HCT116 (cell line): ENCODE results near the gene C4orf36. TPM values are rescaled to one million over a fixed set of nuclear protein-coding genes. Genes with fewer than 3 reads are reported as not detected.

Source experiments
- ATAC-seq: fragments of 200-7000 bp; cut with Tn5 transposase; 2 replicates; pipeline ENCODE4 v1.9.1; 2020; ENCODE audit warnings: mild to moderate bottlenecking, moderate library complexity
- BruUV-seq: library from RNA; stranded (reverse); fragments of 400-500 nt; replicated peaks from 2 replicates; lab custom pipeline; 2021; lab: Mats Ljungman, UMichigan
- CTCF ChIA-PET: fragments of 300-600 bp; sonication (Branson Sonifier 250); formaldehyde crosslinking; loops from one replicate; lab custom pipeline; 2021; ENCODE audit warnings: antibody characterized with exemption; lab: Charles Lee
- POLR2A ChIA-PET: fragments of 300-600, 350-600 bp; sonication (Branson Sonifier 250); formaldehyde crosslinking; loops from one replicate; lab custom pipeline; 2021; ENCODE audit warnings: antibody characterized with exemption; lab: Charles Lee
- RAD21 ChIA-PET, 2 experiments: fragments of 300-600 bp; sonication (Branson Sonifier 250); formaldehyde crosslinking; loops; one replicate each; lab custom pipeline; 2023; ENCODE audit warnings: low total read pairs in 2 of 2; ENCODE audit not compliant: uncharacterized antibody in 2 of 2, unreplicated experiment in 2 of 2, low non-redundant PET in 1 of 2; lab: Charles Lee
- DNase-seq: peaks from one replicate; pipeline ENCODE4 v3.0.0-alpha.2; 2010; ENCODE audit warnings: low read depth, low spot score
- H2AFZ ChIP-seq: fragments of 200-600 bp; shearing (Covaris generic), sonication (generic); 2 replicates; pipeline ENCODE4 v1.6.1; 2017; ENCODE audit warnings: low read depth, mixed run types, mixed read lengths, antibody characterized with exemption, low read length; ENCODE audit not compliant: poor library complexity, severe bottlenecking
- H3K27ac ChIP-seq: 2 replicates; pipeline ENCODE4 v1.5.1; 2012; ENCODE audit warnings: low read depth, low read length
- H3K27me3 ChIP-seq: fragments of 200-600 bp; sonication (generic); 2 replicates; pipeline ENCODE4 v1.6.1; 2016; ENCODE audit warnings: mixed run types, low read length, mixed read lengths; ENCODE audit not compliant: insufficient read depth
- H3K36me3 ChIP-seq, 2 experiments: fragments of 200-500 bp in 1 of 2; fragments of 200-600 bp in 1 of 2; sonication (Bioruptor generic) in 1 of 2; sonication (generic) in 1 of 2; 2 replicates each; pipeline versions ENCODE4 v1.5.1 to v1.6.1; 2014 to 2016; ENCODE audit warnings: low read length in 2 of 2, inconsistent platforms in 1 of 2, mixed read lengths in 1 of 2, mixed run types in 1 of 2; ENCODE audit not compliant: insufficient read depth in 2 of 2, control insufficient read depth in 1 of 2
- H3K4me1 ChIP-seq, 2 experiments: fragments of 200-600 bp in 1 of 2; sonication (generic) in 1 of 2; 2 replicates each; pipeline versions ENCODE4 v1.5.1 to v1.6.1; 2012 to 2017; ENCODE audit warnings: low read length in 2 of 2, inconsistent platforms in 1 of 2, mild to moderate bottlenecking in 1 of 2, mixed read lengths in 1 of 2, mixed run types in 1 of 2, moderate library complexity in 1 of 2; ENCODE audit not compliant: insufficient read depth in 2 of 2, control insufficient read depth in 1 of 2
- H3K4me2 ChIP-seq: fragments of 200-600 bp; sonication (generic); 2 replicates; pipeline ENCODE4 v1.6.1; 2017; ENCODE audit warnings: mixed run types, low read length, mixed read lengths
- H3K4me3 ChIP-seq, 2 experiments: fragments of 200-600 bp in 1 of 2; sonication (generic) in 1 of 2; replicated peaks in 1 of 2; 2 replicates each; pipeline ENCODE4 v1.5.1; 2011 to 2016; ENCODE audit warnings: low read length in 2 of 2, control low read depth in 1 of 2, low read depth in 1 of 2, mild to moderate bottlenecking in 1 of 2, mixed read lengths in 1 of 2, mixed run types in 1 of 2
- H3K79me2 ChIP-seq: fragments of 200-600 bp; sonication (generic); 2 replicates; pipeline ENCODE4 v1.6.1; 2017; ENCODE audit warnings: mild to moderate bottlenecking, mixed run types, low read length, moderate library complexity, mixed read lengths; ENCODE audit not compliant: insufficient read depth
- H3K9ac ChIP-seq: fragments of 200-600 bp; sonication (generic); 2 replicates; pipeline ENCODE4 v1.6.1; 2016; ENCODE audit warnings: low read length, mixed read lengths
- H3K9me2 ChIP-seq: fragments of 200-600 bp; sonication (generic), shearing (Covaris generic); 2 replicates; pipeline ENCODE4 v1.6.1; 2017; ENCODE audit warnings: mixed run types, mild to moderate bottlenecking, moderate library complexity; ENCODE audit not compliant: insufficient read depth
- H3K9me3 ChIP-seq, 2 experiments: fragments of 200-500 bp in 1 of 2; fragments of 200-600 bp in 1 of 2; sonication (Bioruptor generic) in 1 of 2; sonication (generic) in 1 of 2; 2 replicates each; pipeline ENCODE4 v1.6.1; 2014 to 2017; ENCODE audit warnings: low read length in 2 of 2, mixed read lengths in 2 of 2, inconsistent platforms in 1 of 2, low read depth in 1 of 2, mild to moderate bottlenecking in 1 of 2, mixed run types in 1 of 2, moderate library complexity in 1 of 2; ENCODE audit not compliant: control insufficient read depth in 1 of 2, insufficient read depth in 1 of 2
- H4K20me1 ChIP-seq: fragments of 200-600 bp; sonication (generic), shearing (Covaris generic); 2 replicates; pipeline ENCODE4 v1.6.1; 2017; ENCODE audit warnings: mixed run types, mild to moderate bottlenecking, moderate library complexity; ENCODE audit not compliant: insufficient read depth
- CBX3 ChIP-seq: IDR thresholded peaks from 2 replicates; pipeline ENCODE4 v1.6.1; 2012; ENCODE audit warnings: low read depth
- CEBPB ChIP-seq: IDR thresholded peaks from 2 replicates; pipeline ENCODE4 v1.6.1; 2012; ENCODE audit warnings: low read depth
- EGR1 ChIP-seq: IDR thresholded peaks from 2 replicates; pipeline ENCODE4 v1.6.1; 2012; ENCODE audit warnings: low read depth
- ELF1 ChIP-seq: IDR thresholded peaks from 2 replicates; pipeline ENCODE4 v1.6.1; 2012; ENCODE audit warnings: low read depth, borderline replicate concordance
- EZH2 ChIP-seq: fragments of 200-600 bp; sonication (generic); IDR thresholded peaks from 2 replicates; pipeline ENCODE4 v1.6.1; 2017; ENCODE audit warnings: antibody characterized with exemption, mixed run types
- EZH2phosphoT487 ChIP-seq: fragments of 200-600 bp; IDR thresholded peaks from 2 replicates; pipeline ENCODE4 v1.6.1; 2018; ENCODE audit warnings: antibody characterized with exemption, borderline replicate concordance
- FOSL1 ChIP-seq: IDR thresholded peaks from 2 replicates; pipeline ENCODE4 v1.6.1; 2012; ENCODE audit warnings: low read depth
- JUND ChIP-seq: IDR thresholded peaks from 2 replicates; pipeline ENCODE4 v1.6.1; 2012
- POLR2A ChIP-seq: IDR thresholded peaks from 2 replicates; pipeline ENCODE4 v1.7.0; 2011; ENCODE audit warnings: borderline replicate concordance; ENCODE audit not compliant: insufficient read depth, insufficient read length; ENCODE audit errors: extremely low read depth
- POLR2AphosphoS5 ChIP-seq: IDR thresholded peaks from 2 replicates; pipeline ENCODE4 v1.6.1; 2011; ENCODE audit warnings: mild to moderate bottlenecking, low read depth, low read length, moderate library complexity
- RAD21 ChIP-seq: IDR thresholded peaks from 2 replicates; pipeline ENCODE4 v1.6.1; 2012; ENCODE audit warnings: low read depth, mild to moderate bottlenecking
- SIN3A ChIP-seq: IDR thresholded peaks from 2 replicates; pipeline ENCODE4 v1.6.1; 2012; ENCODE audit warnings: low read depth
- SP1 ChIP-seq: IDR thresholded peaks from 2 replicates; pipeline ENCODE4 v1.6.1; 2012; ENCODE audit warnings: low read depth
- SRF ChIP-seq: IDR thresholded peaks from 2 replicates; pipeline ENCODE4 v1.6.1; 2012; ENCODE audit warnings: low read depth
- YY1 ChIP-seq: IDR thresholded peaks from 2 replicates; pipeline ENCODE4 v1.6.1; 2011; ENCODE audit warnings: low read length, low read depth, moderate library complexity, mild to moderate bottlenecking; ENCODE audit not compliant: insufficient replicate concordance; ENCODE audit errors: extremely low read depth
- ZFX ChIP-seq: fragments of 450-650 bp; IDR thresholded peaks from 2 replicates; pipeline ENCODE4 v1.6.1; 2017
- intact Hi-C: fragments of 100-400 bp; cut with micrococcal nuclease; formaldehyde crosslinking; loops from 2 replicates; pipeline ENCODE4 v1.10.0; 2022
- total RNA-seq: library from RNA; stranded (reverse); gene quantifications from one replicate; pipeline ENCODE4 v1.2.1, GENCODE V29; 2021; ENCODE audit not compliant: unreplicated experiment
- TF ChIP-seq, protein P1 (sequence below): IDR thresholded peaks from 2 replicates; pipeline ENCODE4 v1.6.1; 2012
- TF ChIP-seq, protein P2 (sequence below): IDR thresholded peaks from 2 replicates; pipeline ENCODE4 v1.6.1; 2011; ENCODE audit warnings: mild to moderate bottlenecking, low read length, moderate library complexity; ENCODE audit not compliant: insufficient replicate concordance; ENCODE audit errors: extremely low read depth

The C4orf36 gene
- total RNA-seq, 1 experiment from 2014 or later, result 1.8 TPM

DNA sequence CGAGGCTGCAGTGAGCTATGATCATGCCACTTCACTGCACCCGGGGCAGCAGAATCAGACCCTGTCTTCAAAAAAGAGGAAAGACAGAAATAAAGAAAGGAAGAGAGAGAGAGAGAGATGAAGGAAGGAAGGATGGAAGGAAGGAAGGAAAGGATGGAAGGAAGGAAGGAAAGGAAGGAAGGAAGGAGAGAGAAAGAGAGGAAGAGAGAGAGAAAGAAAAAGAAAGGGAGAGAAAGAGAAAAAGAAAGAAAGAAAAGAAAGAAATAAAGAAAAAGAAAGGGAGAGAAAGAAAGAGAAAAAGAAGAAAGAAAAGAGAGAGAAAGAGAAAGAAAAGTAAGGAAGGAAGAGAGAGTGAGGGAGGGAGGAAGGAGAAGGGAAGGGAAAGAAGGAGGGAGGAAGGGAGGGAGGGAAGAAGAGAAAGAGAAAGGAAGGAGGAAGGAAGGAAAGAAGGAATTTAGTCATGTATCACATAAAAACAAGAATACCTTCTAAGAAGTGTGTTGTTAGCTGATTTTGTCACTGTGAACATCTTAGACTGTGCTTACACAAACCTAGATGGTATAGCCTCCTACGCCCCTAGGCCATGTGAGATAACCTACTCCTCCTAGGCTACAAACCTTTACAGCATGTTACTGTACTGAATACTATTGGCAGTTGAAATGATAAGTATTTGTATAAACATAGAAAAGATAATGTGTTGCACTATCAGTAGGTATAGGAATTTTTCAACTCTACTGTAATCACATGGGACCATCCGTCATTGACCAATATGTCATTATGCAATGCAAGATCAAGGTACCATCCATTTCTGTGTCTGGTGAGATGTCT is 25.2 kb upstream of the C4orf36 start:
- H4K20me1 ChIP-seq, result no peaks in the 10 kb centered on the region
- H3K36me3 ChIP-seq, result no peaks in the 10 kb centered on the region
- peaks cover 0 to under 1% of the 10 kb centered on the region in 2 experiments; a peak in 1 of 4 replicates for H3K4me1 ChIP-seq
- ATAC-seq, result no peak
- no peak overlapping the region for H2AFZ ChIP-seq
- intact Hi-C loops, result no loop called here
- H3K9me3 ChIP-seq, result no peaks in the 10 kb centered on the region
- no peaks in the 10 kb centered on the region for H3K27me3 ChIP-seq
- CTCF ChIA-PET, result no interaction called here
- TF ChIP-seq, protein P1, sequence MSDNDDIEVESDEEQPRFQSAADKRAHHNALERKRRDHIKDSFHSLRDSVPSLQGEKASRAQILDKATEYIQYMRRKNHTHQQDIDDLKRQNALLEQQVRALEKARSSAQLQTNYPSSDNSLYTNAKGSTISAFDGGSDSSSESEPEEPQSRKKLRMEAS, result no peak
- no peak for TF ChIP-seq CBX3
- H3K4me3 ChIP-seq, result no peak overlapping the region
- H3K79me2 ChIP-seq, result no peaks in the 10 kb centered on the region
- H3K9ac ChIP-seq, result no peak overlapping the region
- H3K4me2 ChIP-seq, result no peak overlapping the region
- BruUV-seq, result no TSS peak
- POLR2A ChIA-PET, result no interaction called here
- H3K27ac ChIP-seq, result no peak overlapping the region
- no peak for DNase-seq
- H3K9me2 ChIP-seq, result no peaks in the 10 kb centered on the region
- RAD21 ChIA-PET, result no interaction called here

DNA sequence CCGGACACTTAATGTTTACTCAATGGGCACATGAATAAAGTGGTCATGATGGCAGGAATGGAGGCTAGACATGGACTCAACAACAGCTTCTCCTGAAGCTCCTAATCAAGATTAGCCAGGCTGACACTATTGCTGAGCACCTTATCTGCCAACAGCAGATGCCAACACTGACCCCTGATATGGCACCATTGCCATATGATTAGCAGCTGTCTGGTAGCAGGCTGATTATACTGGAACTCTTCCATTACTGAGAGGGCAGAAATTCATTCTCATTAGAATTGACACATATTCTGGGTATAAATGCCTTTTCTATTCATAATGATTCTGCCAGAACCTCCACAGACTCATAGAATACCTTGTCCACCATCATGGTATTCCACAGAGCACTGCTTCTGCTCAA is 24.2 kb upstream of the C4orf36 start:
- Histone ChIP-seq H3K79me2 (no peaks in the 10 kb centered on the region), H3K36me3 (no peaks in the 10 kb centered on the region), H3K9me3 (no peaks in the 10 kb centered on the region), H4K20me1 (no peaks in the 10 kb centered on the region), H3K4me3 (no peak overlapping the region), H3K4me1 (no peaks in the 10 kb centered on the region), H3K9me2 (no peaks in the 10 kb centered on the region), H2AFZ (no peak overlapping the region), H3K9ac (no peak overlapping the region), H3K27ac (no peak overlapping the region), H3K27me3 (no peaks in the 10 kb centered on the region), H3K4me2 (no peak overlapping the region)
- ChIA-PET POLR2A (no interaction called here), CTCF (no interaction called here), RAD21 (no interaction called here)
- DNase-seq (no peak), ATAC-seq (no peak)
- intact Hi-C loops, result no loop called here
- no peak for TF ChIP-seq ZFX
- no peak for TF ChIP-seq SIN3A
- TF ChIP-seq, protein P2, sequence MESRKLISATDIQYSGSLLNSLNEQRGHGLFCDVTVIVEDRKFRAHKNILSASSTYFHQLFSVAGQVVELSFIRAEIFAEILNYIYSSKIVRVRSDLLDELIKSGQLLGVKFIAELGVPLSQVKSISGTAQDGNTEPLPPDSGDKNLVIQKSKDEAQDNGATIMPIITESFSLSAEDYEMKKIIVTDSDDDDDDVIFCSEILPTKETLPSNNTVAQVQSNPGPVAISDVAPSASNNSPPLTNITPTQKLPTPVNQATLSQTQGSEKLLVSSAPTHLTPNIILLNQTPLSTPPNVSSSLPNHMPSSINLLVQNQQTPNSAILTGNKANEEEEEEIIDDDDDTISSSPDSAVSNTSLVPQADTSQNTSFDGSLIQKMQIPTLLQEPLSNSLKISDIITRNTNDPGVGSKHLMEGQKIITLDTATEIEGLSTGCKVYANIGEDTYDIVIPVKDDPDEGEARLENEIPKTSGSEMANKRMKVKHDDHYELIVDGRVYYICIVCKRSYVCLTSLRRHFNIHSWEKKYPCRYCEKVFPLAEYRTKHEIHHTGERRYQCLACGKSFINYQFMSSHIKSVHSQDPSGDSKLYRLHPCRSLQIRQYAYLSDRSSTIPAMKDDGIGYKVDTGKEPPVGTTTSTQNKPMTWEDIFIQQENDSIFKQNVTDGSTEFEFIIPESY, result no peak
- no peak for TF ChIP-seq CEBPB
- TF ChIP-seq ELF1, result no peak
- TF ChIP-seq POLR2A, result no peak
- TF ChIP-seq YY1, result no peak
- TF ChIP-seq POLR2AphosphoS5, result no peak
- no peak for TF ChIP-seq SRF
- no peak for TF ChIP-seq SP1
- no peak for TF ChIP-seq EZH2phosphoT487
- TF ChIP-seq JUND, result no peak
- TF ChIP-seq, protein P1, result no peak
- TF ChIP-seq FOSL1, result no peak
- no peak for TF ChIP-seq EGR1
- no peak for TF ChIP-seq EZH2
- TF ChIP-seq RAD21, result no peak
- no TSS peak for BruUV-seq
